OCI-LY7 (cell line): ENCODE measurements around the gene ETV7. TPM values are rescaled to one million over a fixed set of nuclear protein-coding genes. Genes with fewer than 3 reads are reported as not detected.

Experiments
- BruUV-seq: library from RNA; stranded (reverse); fragments of 400-500 nt; replicated peaks from 2 replicates; lab custom pipeline; 2021; lab: Mats Ljungman, UMichigan
- CTCF ChIA-PET: fragments of 300-600 bp; sonication (Branson Sonifier 250); formaldehyde crosslinking; loops from one replicate; lab custom pipeline; 2022; ENCODE audit warnings: antibody characterized with exemption; ENCODE audit not compliant: unreplicated experiment; lab: Charles Lee
- POLR2A ChIA-PET: fragments of 300-600 bp; sonication (Branson Sonifier 250); formaldehyde crosslinking; loops from one replicate; lab custom pipeline; 2022; ENCODE audit warnings: antibody characterized with exemption; lab: Charles Lee
- DNase-seq: peaks from one replicate; pipeline ENCODE4 v3.0.0-alpha.2; 2015; ENCODE audit warnings: low spot score
- H2AFZ ChIP-seq: fragments of 200-600 bp; sonication (generic), shearing (Covaris generic); 2 replicates; pipeline ENCODE4 v1.6.1; 2014; ENCODE audit warnings: mild to moderate bottlenecking, antibody characterized with exemption, low read length, moderate library complexity
- H3K27ac ChIP-seq: fragments of 200-600 bp; sonication (generic); 2 replicates; pipeline ENCODE4 v1.5.1; 2014; ENCODE audit warnings: mixed run types, low read depth, mild to moderate bottlenecking, moderate library complexity, low read length, inconsistent platforms; ENCODE audit not compliant: poor library complexity, severe bottlenecking
- H3K36me3 ChIP-seq: fragments of 200-600 bp; sonication (generic); 2 replicates; pipeline ENCODE4 v1.6.1; 2014; ENCODE audit warnings: mild to moderate bottlenecking, antibody characterized with exemption, low read length, moderate library complexity, mixed read lengths; ENCODE audit not compliant: insufficient read depth
- H3K4me1 ChIP-seq: fragments of 200-600 bp; sonication (generic); 2 replicates; pipeline ENCODE4 v1.5.1; 2014; ENCODE audit warnings: mild to moderate bottlenecking, low read length; ENCODE audit not compliant: insufficient read depth, poor library complexity, severe bottlenecking
- H3K4me2 ChIP-seq: fragments of 200-600 bp; sonication (generic); 2 replicates; pipeline ENCODE4 v1.6.1; 2014; ENCODE audit warnings: mild to moderate bottlenecking, low read length
- H3K4me3 ChIP-seq: fragments of 200-600 bp; sonication (generic); 2 replicates; pipeline ENCODE4 v1.5.1; 2014; ENCODE audit warnings: mild to moderate bottlenecking, low read depth, low read length; ENCODE audit not compliant: poor library complexity, severe bottlenecking
- H3K79me2 ChIP-seq: fragments of 200-600 bp; sonication (generic); 2 replicates; pipeline ENCODE4 v1.6.1; 2016; ENCODE audit warnings: low read depth, mild to moderate bottlenecking, low read length, moderate library complexity, mixed read lengths; ENCODE audit not compliant: insufficient read depth
- H3K9me2 ChIP-seq: fragments of 200-600 bp; sonication (generic); 2 replicates; pipeline ENCODE4 v1.6.1; 2016; ENCODE audit warnings: mild to moderate bottlenecking, low read length, mixed read lengths; ENCODE audit not compliant: insufficient read depth
- H3K9me3 ChIP-seq: fragments of 200-600 bp; sonication (generic); 2 replicates; pipeline ENCODE4 v1.6.1; 2014; ENCODE audit warnings: mild to moderate bottlenecking, mixed run types, low read length, mixed read lengths
- H4K20me1 ChIP-seq: fragments of 200-600 bp; sonication (generic); 2 replicates; pipeline ENCODE4 v1.6.1; 2014; ENCODE audit warnings: mild to moderate bottlenecking, antibody characterized with exemption, low read length, moderate library complexity, mixed read lengths; ENCODE audit not compliant: insufficient read depth
- EZH2phosphoT487 ChIP-seq: fragments of 200-600 bp; sonication (generic); IDR thresholded peaks from 2 replicates; pipeline ENCODE4 v1.6.1; 2018; ENCODE audit warnings: low read depth, borderline replicate concordance, mild to moderate bottlenecking, mixed run types, antibody characterized with exemption, low read length, moderate library complexity, mixed read lengths
- intact Hi-C: fragments of 100-400 bp; cut with micrococcal nuclease; formaldehyde crosslinking; loops from one replicate; pipeline ENCODE4 v1.10.0; 2022; ENCODE audit not compliant: unreplicated experiment
- total RNA-seq, 2 experiments: library from RNA; depleted of rRNA in 1 of 2; stranded (reverse); fragments of >200 nt in 1 of 2; shearing (Covaris generic) in 1 of 2; gene quantifications; 2 replicates each; pipeline ENCODE4 v1.2.3, GENCODE V29; 2014 to 2022
- TF ChIP-seq, protein P1 (sequence below): fragments of 200-600 bp; sonication (generic); conservative IDR thresholded peaks from 2 replicates; pipeline ENCODE4 v1.5.1; 2014; ENCODE audit warnings: mild to moderate bottlenecking, antibody characterized with exemption, low read length, moderate library complexity, mixed read lengths

Gene ETV7
- total RNA-seq, 2 experiments from 2014 or later = not detected

DNA sequence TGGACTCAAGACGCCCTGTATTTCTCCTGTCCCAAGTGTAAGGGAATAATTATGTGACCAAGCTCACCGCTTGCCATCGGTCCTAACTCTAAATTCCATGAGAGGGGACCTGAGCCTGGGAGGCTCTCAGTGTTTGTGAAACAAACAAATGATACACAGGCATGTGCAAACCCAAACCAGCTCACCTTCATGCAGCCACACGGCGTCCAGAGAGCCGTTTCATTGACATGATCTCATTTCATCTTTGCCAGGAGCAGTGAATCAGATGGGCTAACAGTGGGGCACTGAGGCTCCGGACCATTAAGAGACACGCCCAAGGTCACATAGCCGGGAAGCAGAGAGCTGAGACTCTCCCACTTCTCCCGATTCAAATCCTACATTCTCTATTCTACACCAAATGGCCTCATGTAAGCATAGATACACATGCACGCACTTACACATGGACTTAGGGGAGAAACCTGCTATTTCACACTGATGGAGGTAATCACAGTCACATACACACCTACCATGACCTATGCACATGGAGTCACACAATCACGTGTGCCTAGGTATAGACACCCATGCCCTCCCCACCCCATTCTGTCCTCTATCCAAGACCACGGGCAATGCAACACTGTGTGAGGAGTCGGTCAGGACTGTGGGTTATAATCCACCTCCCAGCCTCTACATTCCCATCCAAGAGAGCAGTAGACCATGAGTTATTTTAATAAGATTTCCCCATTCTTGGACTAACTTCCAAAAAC, 51.8 kb downstream of the ETV7 start:
- ChIA-PET POLR2A (interaction anchor here (0.6 kb wide), 1 partner anchor 82 kb away, joined by 3 read pairs; no protein-coding TSS in a partner anchor), CTCF (no interaction called here)
- no peak overlapping the region for H3K4me2 ChIP-seq

DNA sequence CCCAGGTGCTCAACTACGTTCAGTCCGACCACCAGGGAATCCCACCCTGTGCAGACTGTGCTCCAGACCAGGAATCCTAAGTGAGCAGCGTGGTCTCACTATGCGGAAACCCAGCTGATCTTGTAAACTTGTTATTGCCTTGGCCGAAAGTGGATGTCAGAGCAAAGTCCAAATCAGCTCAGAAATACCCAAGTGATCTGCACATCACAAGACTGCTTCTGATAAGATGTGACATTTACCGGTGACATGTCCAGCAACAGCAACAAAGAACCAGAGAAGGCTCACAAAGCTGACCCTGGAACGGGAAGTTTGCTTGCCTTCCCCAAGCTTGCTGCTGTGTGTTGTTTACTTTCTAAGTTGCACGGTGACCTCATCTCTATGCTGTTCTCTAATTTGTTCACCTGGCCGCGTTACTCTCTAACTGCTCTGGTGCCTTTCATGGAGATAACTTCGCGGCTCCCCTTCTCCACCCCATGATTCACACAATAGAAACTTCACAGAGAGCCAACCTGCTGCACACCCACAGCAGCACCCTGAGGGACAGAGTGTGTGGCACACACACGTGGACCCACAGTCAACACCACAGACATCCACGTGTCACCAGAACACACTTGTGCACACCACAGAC, 52.5 kb downstream of the ETV7 start:
- H4K20me1 ChIP-seq = no peaks in the 10 kb centered on the region
- no peaks in the 10 kb centered on the region for H3K9me3 ChIP-seq
- H2AFZ ChIP-seq = no peak overlapping the region
- no peaks in the 10 kb centered on the region for H3K9me2 ChIP-seq
- TF ChIP-seq, protein P1, sequence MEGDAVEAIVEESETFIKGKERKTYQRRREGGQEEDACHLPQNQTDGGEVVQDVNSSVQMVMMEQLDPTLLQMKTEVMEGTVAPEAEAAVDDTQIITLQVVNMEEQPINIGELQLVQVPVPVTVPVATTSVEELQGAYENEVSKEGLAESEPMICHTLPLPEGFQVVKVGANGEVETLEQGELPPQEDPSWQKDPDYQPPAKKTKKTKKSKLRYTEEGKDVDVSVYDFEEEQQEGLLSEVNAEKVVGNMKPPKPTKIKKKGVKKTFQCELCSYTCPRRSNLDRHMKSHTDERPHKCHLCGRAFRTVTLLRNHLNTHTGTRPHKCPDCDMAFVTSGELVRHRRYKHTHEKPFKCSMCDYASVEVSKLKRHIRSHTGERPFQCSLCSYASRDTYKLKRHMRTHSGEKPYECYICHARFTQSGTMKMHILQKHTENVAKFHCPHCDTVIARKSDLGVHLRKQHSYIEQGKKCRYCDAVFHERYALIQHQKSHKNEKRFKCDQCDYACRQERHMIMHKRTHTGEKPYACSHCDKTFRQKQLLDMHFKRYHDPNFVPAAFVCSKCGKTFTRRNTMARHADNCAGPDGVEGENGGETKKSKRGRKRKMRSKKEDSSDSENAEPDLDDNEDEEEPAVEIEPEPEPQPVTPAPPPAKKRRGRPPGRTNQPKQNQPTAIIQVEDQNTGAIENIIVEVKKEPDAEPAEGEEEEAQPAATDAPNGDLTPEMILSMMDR = no peak
- TF ChIP-seq EZH2phosphoT487 = no peak
- no peaks in the 10 kb centered on the region for H3K36me3 ChIP-seq
- no peak for DNase-seq
- intact Hi-C loops = no loop called here
- ChIA-PET POLR2A (no interaction called here), CTCF (no interaction called here)
- H3K27ac ChIP-seq = no peak overlapping the region
- H3K4me2 ChIP-seq = no peak overlapping the region
- no peaks in the 10 kb centered on the region for H3K79me2 ChIP-seq
- no TSS peak for BruUV-seq
- no peak overlapping the region for H3K4me3 ChIP-seq
- no peaks in the 10 kb centered on the region for H3K4me1 ChIP-seq

More for the DNA sequence above, 51.8 kb downstream of the ETV7 start:
- Histone ChIP-seq H3K27ac (no peak overlapping the region), H3K4me1 (no peaks in the 10 kb centered on the region), H4K20me1 (no peaks in the 10 kb centered on the region), H3K9me2 (no peaks in the 10 kb centered on the region), H3K9me3 (no peaks in the 10 kb centered on the region), H3K4me3 (no peak overlapping the region), H2AFZ (no peak overlapping the region), H3K79me2 (no peaks in the 10 kb centered on the region), H3K36me3 (no peaks in the 10 kb centered on the region)
- BruUV-seq = no TSS peak
- DNase-seq = no peak
- intact Hi-C loops = no loop called here
- no peak for TF ChIP-seq EZH2phosphoT487
- TF ChIP-seq, protein P1 = no peak
